ENCODE results near the gene CEP78.
"Not testable (repeated sequence)": the region's sequence is repeated elsewhere in the genome, so short reads cannot be mapped to it uniquely, and the experiment has no call there.

CEP78 gene, protein sequence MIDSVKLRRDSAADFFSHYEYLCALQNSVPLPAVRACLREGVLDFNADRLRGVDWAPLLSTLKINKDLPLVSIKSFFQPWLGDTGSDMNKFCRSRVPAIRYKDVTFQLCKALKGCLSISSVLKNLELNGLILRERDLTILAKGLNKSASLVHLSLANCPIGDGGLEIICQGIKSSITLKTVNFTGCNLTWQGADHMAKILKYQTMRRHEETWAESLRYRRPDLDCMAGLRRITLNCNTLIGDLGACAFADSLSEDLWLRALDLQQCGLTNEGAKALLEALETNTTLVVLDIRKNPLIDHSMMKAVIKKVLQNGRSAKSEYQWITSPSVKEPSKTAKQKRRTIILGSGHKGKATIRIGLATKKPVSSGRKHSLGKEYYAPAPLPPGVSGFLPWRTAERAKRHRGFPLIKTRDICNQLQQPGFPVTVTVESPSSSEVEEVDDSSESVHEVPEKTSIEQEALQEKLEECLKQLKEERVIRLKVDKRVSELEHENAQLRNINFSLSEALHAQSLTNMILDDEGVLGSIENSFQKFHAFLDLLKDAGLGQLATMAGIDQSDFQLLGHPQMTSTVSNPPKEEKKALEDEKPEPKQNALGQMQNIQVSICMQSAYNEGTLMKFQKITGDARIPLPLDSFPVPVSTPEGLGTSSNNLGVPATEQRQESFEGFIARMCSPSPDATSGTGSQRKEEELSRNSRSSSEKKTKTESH

DNA sequence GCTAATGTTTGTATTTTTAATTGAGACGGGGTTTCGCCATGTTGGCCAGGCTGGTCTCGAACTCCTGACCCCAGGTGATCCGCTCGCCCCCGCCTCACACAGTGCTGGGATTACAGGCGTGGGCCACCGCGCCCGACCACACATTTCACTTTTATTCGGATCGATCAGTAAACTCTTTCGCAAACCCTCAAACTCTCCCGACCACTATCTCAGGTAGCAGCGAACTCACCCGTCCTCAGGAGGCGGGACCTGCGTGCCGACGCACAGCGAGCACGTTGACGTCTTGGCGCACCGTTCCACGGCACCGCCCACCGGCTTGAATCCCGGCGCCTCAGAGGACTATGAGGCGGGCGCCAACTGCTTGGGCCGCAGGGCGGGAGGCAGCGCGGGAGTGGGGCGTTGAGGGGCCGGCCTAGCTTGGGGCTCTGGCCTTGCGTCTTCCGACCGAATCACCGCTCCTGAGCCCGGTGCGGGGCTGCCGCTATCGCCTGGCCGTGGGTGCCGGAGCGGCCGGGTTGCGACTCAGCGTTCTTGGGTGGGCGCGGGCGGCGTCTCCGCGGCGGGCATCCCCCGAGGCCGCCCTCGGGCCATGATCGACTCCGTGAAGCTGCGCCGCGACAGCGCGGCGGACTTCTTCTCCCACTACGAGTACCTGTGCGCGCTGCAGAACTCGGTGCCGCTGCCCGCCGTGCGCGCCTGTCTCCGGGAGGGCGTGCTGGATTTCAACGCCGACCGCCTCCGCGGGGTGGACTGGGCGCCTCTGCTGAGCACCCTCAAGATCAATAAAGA, at the start of gene CEP78:
CEP78 (plus strand) TSS at position 314 of the 789 bp plus-strand sequence; CDS start at position 590, 276 bp downstream.
- peak; percentile 89 for DNase-seq

DNA sequence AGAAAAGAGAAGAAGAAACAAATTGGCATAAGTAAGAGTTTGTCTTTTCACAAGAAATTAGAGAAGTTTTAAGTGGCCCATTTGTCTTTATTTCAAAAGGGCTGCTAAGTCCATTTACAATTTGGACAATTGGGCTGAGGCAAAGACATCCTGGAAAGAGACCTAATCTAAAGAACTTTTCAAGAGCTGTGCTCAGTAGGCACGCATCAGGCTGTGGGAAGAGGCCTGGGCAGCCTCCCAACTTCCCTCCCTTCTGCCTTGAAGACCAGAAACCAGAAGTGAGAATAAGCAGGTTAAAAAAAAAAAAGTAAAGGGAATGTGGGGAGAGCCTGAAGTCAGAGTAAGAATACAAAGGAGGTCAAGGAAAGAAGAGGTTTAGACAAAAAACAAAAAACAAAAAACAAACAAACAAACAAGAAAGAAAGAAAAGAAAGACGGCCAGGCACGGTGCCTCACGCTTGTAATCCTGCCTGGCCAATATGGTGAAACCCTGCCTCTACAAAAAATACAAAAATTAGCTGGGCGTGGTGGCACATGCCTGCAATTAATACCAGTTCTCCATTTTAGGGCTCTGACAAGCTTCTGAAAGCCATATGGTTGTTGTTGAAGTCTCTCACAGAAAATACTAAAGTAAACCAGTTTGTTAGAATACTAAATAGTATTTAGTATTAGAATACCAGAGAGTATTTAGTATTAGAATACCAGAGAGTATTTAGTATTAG, 48.0 kb upstream of the CEP78 start:
- no peak for DNase-seq

DNA sequence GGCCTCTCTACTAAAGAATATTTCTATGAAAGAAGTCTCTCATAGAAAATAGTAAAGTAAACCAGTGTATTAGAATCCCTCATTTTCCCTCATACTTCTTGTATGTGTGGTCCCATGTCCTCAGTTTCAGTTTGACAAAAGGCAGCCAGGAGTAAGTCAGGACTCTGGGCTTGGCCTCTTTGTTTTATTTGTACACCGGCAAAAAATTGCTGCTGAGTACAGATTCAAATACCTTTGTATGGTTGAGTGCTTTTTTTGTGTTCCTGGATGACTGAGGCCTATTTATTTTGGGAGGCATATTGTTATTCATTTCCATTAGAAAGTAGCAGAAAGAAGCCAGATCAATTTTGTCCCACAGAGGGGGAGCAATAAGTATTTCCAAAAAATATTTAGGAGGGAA, 47.3 kb upstream of the CEP78 start:
- no peak for DNase-seq

DNA sequence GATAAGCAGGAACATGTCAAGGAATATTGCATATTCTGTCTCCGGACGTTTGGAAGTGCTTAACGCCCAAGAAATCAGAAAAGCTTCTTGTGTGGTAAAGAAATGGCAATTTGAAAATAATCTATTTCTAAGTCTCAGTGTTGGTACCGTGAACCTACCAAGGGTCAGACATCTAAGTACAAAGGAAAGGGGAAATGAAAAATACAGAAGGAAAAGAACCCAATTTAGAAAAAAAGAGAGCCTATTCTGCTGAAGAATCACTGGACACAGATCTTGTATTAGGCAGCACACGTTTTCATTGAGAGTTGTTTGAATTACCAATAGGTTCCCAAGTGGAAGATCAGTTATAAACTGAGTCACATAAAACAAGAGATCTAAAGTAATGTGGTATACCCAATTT, 46.9 kb upstream of the CEP78 start:
- DNase-seq: no peak

DNA sequence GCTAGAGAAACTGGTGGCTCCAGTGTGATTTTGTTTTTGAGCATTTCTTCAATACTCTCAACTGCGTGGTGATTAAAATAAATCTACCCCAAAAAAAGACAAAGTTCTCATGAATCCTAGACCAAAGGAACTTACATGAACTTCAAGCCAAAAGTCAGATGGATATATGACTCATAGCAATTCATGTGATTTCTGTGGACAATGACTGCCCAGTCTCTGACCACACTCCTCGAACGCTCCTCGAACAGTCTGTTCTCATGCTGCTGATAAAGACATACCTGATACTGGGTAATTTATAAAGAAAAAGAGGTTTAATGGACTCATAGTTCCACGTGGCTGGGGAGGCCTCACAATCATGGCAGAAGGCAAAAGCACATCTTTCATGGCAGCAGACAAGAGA, 46.4 kb upstream of the CEP78 start:
- no peak for DNase-seq

DNA sequence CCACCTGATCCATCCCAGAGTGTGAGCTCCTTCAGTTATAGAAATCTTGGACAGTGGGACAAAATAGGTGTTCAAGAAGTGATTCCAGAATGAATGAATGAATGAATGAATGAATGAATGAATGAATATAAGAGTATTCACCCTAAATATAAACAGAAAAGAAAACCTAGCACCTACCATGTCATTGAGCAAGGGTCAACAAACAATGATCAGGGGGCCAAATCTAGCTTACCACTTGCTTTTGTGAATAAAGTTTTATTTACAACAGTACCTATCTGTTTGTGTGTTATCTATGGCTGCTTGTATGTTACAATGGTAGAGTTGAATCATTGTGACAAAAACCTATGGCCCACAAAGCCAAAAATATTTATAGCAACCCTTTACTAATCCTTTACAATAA, 43.9 kb upstream of the CEP78 start:
- DNase-seq: no peak

DNA sequence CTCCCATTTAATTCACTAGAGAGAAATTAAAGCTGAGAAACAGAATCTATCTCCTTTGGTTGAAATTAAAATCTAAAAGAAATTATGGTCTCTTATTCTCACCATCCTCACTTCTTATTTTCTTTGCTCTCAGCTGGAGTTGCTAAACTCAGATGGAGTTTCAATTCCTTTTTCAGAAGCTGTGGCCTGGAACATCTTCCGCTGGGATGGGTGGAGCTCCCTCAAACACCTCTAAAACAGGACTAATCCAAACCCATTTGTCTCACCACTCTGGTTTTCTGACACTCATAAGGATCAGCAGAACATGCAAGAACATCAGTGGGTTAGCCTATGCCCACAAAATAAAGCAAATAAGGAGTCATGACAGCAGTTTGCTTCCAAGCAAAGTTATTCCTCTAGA, 39.6 kb upstream of the CEP78 start:
- no peak for DNase-seq

DNA sequence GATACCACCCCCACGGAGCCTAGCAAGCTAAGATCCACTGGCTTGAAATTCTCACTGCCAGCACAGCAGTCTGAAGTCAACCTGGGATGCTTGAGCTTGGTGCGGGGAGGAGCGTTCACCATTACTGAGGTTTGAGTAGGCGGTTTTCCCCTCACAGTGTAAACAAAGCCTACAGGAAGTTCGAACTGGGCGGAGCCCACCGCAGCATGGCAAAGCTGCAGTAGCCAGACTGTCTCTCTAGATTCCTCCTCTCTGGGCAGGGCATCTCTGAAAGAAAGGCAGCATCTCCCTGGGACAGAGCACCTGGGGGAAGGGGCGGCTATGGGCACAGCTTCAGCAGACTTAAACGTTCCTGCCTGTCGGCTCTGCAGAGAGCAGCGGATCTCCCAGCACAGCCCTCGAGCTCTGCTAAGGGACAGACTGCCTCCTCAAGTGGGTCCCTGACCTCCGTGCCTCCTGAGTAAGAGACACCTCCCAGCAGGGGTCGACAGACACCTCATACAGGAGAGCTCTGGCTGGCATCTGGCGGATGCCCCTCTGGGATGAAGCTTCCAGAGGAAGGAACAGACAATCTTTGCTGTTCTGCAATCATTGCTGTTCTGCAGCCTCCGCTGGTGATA, 34.6 kb upstream of the CEP78 start:
- peak; percentile 47 for DNase-seq

DNA sequence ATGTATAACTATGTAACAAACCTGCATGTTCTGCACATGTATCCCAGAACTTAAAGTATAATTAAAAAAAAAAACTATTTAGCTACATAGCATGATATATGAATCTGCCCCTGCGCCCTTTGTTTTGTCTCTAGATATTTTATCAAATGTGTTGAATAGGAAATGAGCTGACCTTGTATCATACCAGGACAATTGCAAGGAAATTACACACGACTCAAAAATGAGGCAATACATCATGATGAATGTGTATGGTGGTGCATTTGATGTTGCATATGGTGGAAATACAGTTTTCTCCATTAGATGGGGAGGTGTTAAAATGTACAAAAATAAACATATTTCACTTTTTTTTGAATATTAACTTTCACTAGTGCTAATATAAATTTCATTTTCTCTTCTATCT, 28.6 kb upstream of the CEP78 start:
- no peak for DNase-seq

DNA sequence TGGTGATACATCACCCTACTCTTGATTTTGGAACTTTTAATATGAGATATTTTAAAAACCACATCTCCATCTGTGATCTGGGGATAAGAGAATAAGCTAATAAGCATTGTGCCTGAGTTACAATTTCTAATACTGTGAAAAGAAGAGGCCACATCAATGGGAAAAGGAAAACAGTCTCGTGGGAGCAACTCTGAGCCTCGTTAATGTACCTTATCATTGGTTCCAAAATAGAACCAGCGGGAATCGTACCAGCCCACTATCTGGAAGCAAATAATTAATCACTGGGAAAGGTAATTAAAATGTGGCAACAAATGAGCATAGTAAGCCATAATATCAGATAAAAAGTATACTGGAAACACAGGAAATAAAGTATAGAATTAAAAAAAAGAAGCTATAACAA, 28.0 kb upstream of the CEP78 start:
- DNase-seq: no peak

DNA sequence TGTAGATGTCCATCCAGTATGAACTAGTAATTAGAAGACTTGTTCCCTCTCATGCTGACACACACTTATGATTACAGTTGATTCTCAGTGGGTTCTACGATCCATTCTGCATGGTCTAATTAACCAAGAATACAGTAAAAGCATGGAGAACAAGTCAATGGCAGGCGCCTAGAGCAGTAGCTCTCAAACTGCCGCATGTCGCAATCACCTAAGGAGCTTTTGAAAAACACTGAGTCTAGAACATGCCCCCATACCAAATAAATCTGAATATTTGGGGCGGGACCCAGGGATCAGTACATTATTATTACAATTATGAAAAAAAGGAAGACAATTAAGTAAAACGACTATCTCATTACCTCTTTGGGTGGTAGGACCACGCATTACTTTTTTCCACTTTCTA, 26.7 kb upstream of the CEP78 start:
- DNase-seq: no peak

DNA sequence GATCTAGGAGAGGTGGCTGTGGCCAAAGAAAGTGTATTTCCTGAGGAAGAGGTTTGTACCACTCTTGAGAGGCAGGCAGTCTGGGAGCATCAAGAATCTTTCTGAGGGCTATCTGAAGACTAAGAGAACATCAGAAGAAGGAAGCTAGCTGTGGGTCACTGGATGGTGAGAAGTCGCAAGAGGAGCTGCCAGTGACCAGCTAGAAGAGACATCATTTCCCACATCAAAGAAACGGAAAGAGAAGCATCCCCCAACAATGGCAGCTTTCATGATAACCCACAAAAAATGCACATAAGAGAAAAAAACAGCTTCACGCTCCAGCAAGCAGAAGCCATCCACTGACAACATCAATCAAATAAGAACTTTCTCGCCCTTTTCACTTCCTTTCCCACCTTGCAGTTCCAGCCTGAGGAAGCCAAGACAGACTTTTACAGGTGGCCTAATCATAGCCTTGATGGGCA, 25.0 kb upstream of the CEP78 start:
- no peak for DNase-seq

DNA sequence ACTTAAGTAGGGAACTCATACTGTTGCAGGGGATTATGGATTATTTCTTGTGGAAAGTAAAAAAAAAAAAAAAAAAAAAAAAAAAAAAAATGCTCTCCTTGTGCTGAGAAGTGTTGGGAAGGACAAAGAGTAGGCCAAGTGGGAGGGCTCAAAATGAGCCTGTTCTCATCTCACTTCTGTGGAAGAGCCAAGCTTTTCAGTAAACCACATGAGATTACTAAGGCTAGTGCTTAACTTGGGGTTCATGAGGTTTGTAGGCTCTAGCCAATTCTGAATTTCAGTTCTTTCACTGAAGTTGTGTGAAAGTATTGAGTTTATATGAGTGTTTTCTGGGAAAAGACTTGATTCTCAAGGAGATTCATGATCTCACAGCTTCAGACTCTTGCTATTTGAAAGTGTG, 23.0 kb upstream of the CEP78 start:
- no peak for DNase-seq

DNA sequence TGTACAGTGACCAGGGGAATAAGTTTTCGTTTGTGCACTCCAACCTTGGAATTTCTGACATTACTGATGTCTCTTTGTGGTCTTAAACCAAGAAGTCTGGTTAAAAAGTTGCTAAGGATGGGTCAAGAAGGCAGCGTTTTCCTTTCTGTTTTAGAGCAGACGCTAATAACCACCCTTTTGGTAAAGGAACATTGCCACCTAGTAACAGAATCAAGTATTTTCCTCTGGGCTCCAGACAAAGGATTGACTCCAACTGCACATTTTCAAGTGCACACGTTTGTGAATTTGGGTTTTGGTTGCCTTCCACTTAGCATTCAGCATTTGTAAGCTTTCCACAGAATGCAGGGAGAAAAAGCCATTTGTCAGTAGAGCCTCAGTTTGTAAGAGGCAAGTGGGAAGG, 22.2 kb upstream of the CEP78 start:
- DNase-seq: peak; percentile 6

DNA sequence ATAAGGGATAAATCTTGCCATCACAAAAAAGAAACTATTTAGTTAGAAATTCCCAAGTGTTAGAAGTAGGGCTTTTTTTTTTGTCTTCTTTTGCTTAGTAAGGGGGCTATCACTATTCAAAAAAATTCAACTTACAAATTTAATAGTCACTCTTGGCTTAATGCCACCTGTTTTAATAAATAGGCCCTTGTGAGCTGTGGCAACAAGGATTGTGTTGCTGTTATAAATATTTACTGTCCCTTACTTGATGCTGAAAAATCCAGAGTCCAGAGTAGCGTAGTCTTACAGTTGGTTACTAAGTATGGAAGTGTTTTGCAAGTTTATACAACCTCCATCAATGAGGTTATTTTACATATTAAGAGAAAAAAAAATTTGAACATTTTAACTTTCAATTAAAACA, 21.4 kb upstream of the CEP78 start:
- DNase-seq: no peak

DNA sequence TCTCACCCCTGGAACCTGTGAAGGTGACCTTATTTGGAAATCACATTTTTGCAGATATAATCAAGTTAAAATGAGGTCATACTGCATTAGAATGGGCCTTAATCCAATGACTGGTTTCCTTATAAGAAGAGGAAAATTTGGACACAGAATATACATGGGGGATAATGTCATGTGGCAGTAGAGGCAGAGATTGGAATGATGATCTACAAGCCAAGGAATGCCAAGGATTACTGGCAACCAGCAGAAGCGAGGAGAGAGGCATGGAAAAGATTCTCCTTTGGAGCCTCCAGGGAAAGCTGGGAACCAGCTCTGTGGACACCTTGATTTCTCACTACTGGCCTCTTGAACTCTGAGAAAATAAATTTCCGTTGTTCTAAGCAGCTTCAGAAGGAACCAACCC, 20.2 kb upstream of the CEP78 start:
- DNase-seq: no peak

DNA sequence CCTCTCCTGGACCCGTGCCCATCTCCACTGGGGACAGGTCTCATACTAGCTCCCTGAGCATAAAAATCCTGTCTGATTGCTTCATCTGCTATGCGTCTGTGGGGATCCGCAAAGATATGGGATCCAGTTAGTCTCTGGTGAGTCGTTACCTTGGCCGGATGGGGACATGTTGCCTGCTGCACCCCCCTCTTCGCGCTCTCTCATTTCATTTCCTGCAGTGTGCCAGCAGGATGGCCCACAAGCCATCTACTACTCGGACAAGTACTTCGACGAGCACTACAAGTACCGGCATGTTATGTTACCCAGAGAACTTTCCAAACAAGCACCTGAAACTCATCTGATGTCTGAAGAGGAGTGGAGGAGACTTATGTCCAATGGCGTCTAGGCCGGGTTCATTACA, 17.0 kb upstream of the CEP78 start:
- no peak for DNase-seq

DNA sequence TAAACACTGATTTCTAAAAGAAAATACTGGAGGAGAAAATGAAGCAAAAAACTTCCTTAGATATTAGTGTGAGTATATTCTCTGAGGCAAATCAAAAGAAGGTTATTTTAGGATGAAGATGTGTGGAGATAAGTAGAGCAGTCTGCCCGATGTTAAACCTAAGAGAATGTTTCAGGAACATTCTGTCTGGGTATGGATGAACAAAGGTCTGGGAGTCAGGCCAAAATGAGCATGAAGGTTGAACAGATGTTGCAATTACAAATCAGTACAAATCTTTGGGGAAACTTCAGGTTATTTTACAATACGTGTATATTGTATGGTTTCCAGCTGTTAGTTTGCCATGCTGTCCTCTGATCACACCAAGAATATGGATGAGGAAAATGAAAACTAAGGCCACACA, 14.4 kb upstream of the CEP78 start:
- no peak for DNase-seq

DNA sequence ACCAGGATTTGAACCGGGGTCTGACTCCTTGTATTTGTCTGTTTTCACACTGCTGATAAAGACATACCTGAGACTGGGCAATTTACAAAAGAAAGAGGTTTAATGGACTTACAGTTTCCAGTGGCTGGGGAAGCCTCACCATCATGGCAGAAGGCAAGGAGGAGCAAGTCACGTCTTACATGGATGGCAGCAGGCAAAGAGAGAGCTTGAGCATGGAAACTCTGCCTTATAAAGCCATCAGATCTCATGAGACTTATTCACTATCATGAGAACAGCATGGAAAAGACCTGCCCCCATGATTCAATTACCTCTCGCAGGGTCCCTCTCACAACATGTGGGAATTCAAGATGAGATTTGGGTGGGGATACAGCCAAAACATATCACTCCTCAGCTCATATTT, 14.0 kb upstream of the CEP78 start:
- DNase-seq: not testable (repeated sequence)

DNA sequence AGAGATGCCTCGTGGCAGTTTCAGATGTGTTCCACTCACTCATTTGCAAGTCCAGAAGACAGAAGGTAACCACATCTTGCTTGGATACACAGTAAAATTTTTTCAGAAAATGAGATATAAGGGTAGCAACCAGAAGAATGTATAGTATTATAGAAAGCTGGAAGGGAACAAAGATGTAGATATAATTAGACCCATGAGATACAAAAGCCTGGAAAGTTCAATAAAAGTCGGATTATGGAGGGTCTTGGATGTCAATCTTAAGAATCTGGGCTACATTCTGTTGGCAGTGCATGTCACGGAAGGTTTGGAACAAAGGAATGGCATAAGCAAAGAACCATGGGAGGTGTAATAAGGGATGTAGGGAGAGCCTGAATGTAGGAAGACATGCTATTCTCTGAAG, 5.1 kb upstream of the CEP78 start:
- DNase-seq: no peak

DNA sequence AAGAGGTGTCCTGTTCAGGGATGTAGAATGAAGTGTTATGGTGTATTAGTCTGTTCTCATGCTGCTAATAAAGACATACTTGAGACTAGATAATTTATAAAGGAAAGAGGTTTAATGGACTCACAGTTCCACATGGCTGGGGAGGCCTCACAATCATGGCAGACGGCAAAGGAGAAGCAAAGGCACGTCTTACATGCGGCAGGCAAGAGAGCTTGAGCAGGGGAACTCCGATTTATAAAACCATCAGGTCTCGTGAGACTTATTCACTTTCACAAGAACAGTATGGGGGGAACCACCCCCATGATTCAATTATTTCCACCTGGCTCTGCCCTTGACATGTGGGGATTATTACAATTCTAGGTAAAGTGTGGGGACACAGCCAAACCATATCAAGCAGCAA, 3.4 kb upstream of the CEP78 start:
- not testable (repeated sequence) for DNase-seq

DNA sequence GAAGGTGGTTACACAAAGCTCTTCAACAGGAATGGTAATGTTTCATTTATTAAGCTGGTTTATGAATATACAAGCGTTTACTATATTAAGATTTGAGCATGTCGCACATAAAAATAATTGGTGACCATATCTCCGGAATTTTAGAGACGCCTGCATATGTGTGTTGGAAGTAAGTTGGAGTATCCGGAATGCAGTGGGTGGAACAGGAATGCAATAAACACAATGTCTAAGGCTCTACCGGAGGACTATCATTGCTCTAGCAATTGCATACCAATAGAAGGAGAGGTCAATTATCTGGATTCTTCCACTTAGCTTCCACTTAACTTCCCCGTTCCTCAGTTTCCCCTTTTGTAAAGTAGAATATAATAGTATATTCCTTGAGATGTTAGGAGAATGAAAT, 1.1 kb upstream of the CEP78 start:
- DNase-seq: no peak

All from DMS153 (cell line).